Measurements from ENCODE around the gene FBXO24. TPM values are rescaled to one million over a fixed set of nuclear protein-coding genes. Genes with fewer than 3 reads are reported as not detected.

FBXO24 gene
- total and polyA plus RNA-seq, 9 of the 15 experiments (the other 6 are each of a cell fraction or from before 2014, with no cell fraction given) = 0.17 to 0.95 (median 0.50) TPM

DNA sequence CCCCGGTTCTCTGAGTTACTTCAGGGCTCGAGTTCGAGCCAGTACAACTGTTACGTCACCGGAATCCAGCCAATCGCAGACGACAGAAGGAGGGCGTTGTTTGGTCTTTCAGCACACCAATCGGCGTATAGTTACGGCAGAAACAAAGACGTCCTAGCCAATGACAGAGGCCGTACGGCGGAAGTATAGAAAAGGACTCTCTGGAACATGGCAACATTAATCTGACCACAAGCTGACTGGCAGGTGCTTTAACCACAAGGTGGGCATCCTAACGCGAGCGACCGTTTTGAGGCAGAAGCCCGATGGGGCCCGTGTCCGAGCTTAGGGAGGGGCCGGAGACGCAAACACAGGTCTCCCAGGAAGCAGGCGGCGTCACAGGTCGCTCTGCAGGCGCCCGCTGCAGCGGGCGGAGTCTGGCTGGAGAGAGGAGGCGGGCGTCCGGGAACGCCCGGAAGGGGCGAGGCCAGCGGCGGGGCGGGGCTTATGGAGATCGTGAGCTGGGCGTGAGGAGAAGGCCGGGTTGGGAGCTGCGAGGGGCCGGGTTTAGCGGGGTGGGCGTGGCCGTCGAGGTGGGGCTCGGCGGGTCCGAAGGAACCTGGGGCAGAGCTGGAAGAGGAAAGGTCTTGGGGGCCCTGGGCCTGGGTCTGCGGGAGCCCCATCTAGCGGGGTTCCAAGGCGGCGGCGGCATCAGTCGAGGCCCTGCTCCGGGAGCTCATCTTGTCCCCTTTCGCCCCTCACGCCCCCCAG lies 26.0 kb downstream of the FBXO24 start, which contains the start of gene MOSPD3 (continued):
- 0 out of 2 replicates have a peak, but pooled peaks have one; percentile 1 for TF ChIP-seq AFF4 (CRISPR knock-in tag; IDR thresholded peaks at IDR 0.05)
- TF ChIP-seq, protein P1, sequence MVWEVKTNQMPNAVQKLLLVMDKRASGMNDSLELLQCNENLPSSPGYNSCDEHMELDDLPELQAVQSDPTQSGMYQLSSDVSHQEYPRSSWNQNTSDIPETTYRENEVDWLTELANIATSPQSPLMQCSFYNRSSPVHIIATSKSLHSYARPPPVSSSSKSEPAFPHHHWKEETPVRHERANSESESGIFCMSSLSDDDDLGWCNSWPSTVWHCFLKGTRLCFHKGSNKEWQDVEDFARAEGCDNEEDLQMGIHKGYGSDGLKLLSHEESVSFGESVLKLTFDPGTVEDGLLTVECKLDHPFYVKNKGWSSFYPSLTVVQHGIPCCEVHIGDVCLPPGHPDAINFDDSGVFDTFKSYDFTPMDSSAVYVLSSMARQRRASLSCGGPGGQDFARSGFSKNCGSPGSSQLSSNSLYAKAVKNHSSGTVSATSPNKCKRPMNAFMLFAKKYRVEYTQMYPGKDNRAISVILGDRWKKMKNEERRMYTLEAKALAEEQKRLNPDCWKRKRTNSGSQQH (CRISPR knock-in tag; IDR thresholded peaks at IDR 0.05) = peak; percentile 55; the same call in 1 of the 2 replicates
- TF ChIP-seq SREBF2 (CRISPR knock-in tag; IDR thresholded peaks at IDR 0.05) = no peak
- TF ChIP-seq PCBP1 (IDR thresholded peaks at IDR 0.05; ENCODE audit: low read depth, low read length, poor library complexity, severe bottlenecking) = no peak
- TF ChIP-seq MYBL2 (IDR thresholded peaks at IDR 0.05; ENCODE audit: low read depth) = no peak; the same call in 1 of the 2 replicates
- TF ChIP-seq MYBL2 (CRISPR knock-in tag; IDR thresholded peaks at IDR 0.05; ENCODE audit: borderline replicate concordance) = no peak
- peak; percentile 89; the same call in 1 of the 2 replicates for TF ChIP-seq CBFB (CRISPR knock-in tag; IDR thresholded peaks at IDR 0.05)
- peak; percentile 72 for TF ChIP-seq CREB1 (IDR thresholded peaks at IDR 0.05)
- TF ChIP-seq CREB1 (CRISPR knock-in tag; IDR thresholded peaks at IDR 0.05) = peak; percentile 88
- TF ChIP-seq, protein P2, sequence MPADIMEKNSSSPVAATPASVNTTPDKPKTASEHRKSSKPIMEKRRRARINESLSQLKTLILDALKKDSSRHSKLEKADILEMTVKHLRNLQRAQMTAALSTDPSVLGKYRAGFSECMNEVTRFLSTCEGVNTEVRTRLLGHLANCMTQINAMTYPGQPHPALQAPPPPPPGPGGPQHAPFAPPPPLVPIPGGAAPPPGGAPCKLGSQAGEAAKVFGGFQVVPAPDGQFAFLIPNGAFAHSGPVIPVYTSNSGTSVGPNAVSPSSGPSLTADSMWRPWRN (IDR thresholded peaks at IDR 0.05; ENCODE audit: low read depth) = 0 out of 2 replicates have a peak, but pooled peaks have one; percentile 8
- TF ChIP-seq GABPA (tag; conservative IDR thresholded peaks at IDR 0.05; ENCODE audit: low read depth) = peak; percentile 89
- TF ChIP-seq, protein P3, sequence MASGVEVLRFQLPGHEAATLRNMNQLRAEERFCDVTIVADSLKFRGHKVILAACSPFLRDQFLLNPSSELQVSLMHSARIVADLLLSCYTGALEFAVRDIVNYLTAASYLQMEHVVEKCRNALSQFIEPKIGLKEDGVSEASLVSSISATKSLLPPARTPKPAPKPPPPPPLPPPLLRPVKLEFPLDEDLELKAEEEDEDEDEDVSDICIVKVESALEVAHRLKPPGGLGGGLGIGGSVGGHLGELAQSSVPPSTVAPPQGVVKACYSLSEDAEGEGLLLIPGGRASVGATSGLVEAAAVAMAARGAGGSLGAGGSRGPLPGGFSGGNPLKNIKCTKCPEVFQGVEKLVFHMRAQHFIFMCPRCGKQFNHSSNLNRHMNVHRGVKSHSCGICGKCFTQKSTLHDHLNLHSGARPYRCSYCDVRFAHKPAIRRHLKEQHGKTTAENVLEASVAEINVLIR (CRISPR knock-in tag; IDR thresholded peaks at IDR 0.05) = peak; percentile 36; the same call in 1 of the 2 replicates
- no peak for TF ChIP-seq EZH2 (IDR thresholded peaks at IDR 0.05; ENCODE audit: borderline replicate concordance, low read depth, low read length)
- TF ChIP-seq PRMT5 (CRISPR knock-in tag; IDR thresholded peaks at IDR 0.05) = no peak
- TF ChIP-seq TAF15 (IDR thresholded peaks at IDR 0.05; ENCODE audit: low read depth, low read length) = no peak
- peak; percentile 81 for TF ChIP-seq GABPB1 (CRISPR knock-in tag; IDR thresholded peaks at IDR 0.05)
- TF ChIP-seq TBP (optimal IDR thresholded peaks at IDR 0.05; ENCODE audit: low read depth, low read length) = peak; percentile 80
- TF ChIP-seq PTTG1 (tag; IDR thresholded peaks at IDR 0.05; ENCODE audit: low read depth) = no peak
- TF ChIP-seq RBBP5 (IDR thresholded peaks at IDR 0.05; ENCODE audit: borderline replicate concordance, insufficient read depth, low read length, poor library complexity, severe bottlenecking) = peak; percentile 4
- peak; percentile 87 for TF ChIP-seq POLR2AphosphoS5 (IDR thresholded peaks at IDR 0.05; ENCODE audit: control insufficient read depth, insufficient read depth, low read depth, low read length)
- TF ChIP-seq RAD51 (IDR thresholded peaks at IDR 0.05; ENCODE audit: borderline replicate concordance, low read depth) = no peak
